OCI-LY1 (cell line): ENCODE measurements around the gene GLIS1.

ENCODE experiments used
- CTCF ChIP-seq: fragments of 200-600 bp; sonication (generic), shearing (Covaris generic); IDR thresholded peaks from 2 replicates; pipeline ENCODE4 v1.5.1; 2017; ENCODE audit warnings: mild to moderate bottlenecking, antibody characterized with exemption, low read length, moderate library complexity, mixed read lengths
- EZH2 ChIP-seq: fragments of 200-600 bp; sonication (generic), shearing (Covaris generic); IDR thresholded peaks from 2 replicates; pipeline ENCODE4 v1.8.0; 2017; ENCODE audit warnings: borderline replicate concordance, mixed run types, mild to moderate bottlenecking, antibody characterized with exemption, low read length, moderate library complexity, mixed read lengths

- no peak for TF ChIP-seq CTCF
- no peak for TF ChIP-seq EZH2
Measured at GRCh38 chr1:53648516-53648915, 90.4 kb downstream of the GLIS1 start.
